ENCODE results near the gene SOD1.

DNA sequence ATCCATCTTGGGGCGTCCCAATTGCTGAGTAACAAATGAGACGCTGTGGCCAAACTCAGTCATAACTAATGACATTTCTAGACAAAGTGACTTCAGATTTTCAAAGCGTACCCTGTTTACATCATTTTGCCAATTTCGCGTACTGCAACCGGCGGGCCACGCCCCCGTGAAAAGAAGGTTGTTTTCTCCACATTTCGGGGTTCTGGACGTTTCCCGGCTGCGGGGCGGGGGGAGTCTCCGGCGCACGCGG, 282 bp upstream of the SOD1 start:
- TF ChIP-seq, protein P1, sequence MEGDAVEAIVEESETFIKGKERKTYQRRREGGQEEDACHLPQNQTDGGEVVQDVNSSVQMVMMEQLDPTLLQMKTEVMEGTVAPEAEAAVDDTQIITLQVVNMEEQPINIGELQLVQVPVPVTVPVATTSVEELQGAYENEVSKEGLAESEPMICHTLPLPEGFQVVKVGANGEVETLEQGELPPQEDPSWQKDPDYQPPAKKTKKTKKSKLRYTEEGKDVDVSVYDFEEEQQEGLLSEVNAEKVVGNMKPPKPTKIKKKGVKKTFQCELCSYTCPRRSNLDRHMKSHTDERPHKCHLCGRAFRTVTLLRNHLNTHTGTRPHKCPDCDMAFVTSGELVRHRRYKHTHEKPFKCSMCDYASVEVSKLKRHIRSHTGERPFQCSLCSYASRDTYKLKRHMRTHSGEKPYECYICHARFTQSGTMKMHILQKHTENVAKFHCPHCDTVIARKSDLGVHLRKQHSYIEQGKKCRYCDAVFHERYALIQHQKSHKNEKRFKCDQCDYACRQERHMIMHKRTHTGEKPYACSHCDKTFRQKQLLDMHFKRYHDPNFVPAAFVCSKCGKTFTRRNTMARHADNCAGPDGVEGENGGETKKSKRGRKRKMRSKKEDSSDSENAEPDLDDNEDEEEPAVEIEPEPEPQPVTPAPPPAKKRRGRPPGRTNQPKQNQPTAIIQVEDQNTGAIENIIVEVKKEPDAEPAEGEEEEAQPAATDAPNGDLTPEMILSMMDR (IDR thresholded peaks at IDR 0.05; ENCODE audit: control extremely low read depth in 1 of 3, insufficient read depth in 1 of 3, low read depth in 1 of 3, low read length in 3 of 3) = no peak
- no peak for TF ChIP-seq TAF1 (IDR thresholded peaks at IDR 0.05; ENCODE audit: low read depth, low read length)
